Measurements from ENCODE around the gene ADAMTS13.

GRCh38 chr9:133496861-133497842 is 75.0 kb downstream of the ADAMTS13 start:
- TF ChIP-seq CTCF (IDR thresholded peaks at IDR 0.05 in 8 of 11, conservative IDR thresholded peaks at IDR 0.05 in 3 of 11) (no peak), POLR2A (IDR thresholded peaks at IDR 0.05) (no peak)
